GM19395 (cell line): Measurements from ENCODE around the gene BANP.
"Not testable (repeated sequence)": the region's sequence is repeated elsewhere in the genome, so short reads cannot be mapped to it uniquely, and the experiment has no call there.

Source experiments
- ATAC-seq: cut with Tn5 transposase; IDR thresholded peaks from one replicate; pipeline ENCODE4 v1.9.1; 2021; ENCODE audit warnings: mild to moderate bottlenecking, moderate library complexity; ENCODE audit not compliant: unreplicated experiment

The BANP gene

DNA sequence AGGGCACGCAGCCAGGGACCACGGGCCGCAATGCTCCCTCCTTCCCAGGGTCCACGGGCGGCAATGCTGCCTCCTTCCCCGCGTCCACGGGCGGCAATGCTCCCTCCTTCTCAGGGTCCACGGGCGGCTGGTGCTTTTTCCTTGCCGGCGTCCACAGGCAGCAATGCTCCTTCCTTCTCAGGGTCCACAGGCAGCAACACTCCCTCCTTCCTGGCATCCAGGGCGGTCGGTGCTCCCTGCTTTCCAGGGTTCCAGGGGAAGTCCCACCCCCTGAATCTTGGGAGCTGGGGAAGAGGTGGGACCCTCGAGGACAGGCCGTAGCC, 143.0 kb downstream of the BANP start:
- not testable (repeated sequence) for ATAC-seq

DNA sequence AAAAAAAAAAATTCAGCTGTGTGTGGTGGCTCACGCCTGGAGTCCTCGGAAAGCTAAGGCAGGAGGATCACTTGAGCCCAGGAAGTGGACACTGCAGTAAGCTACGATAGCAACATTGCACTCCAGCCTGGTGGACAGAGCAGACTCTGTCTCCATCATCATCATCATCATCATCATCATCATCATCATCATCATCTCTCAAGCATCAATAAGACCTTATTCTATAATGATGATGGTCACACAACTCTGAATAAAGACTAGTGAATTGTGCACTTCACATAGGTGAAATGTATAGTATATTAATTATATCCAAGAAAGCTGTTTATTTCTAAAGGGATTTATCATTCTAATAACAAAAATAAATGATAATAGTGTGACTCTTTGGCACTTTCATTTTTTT, 143.7 kb downstream of the BANP start:
- ATAC-seq, result not testable (repeated sequence)

DNA sequence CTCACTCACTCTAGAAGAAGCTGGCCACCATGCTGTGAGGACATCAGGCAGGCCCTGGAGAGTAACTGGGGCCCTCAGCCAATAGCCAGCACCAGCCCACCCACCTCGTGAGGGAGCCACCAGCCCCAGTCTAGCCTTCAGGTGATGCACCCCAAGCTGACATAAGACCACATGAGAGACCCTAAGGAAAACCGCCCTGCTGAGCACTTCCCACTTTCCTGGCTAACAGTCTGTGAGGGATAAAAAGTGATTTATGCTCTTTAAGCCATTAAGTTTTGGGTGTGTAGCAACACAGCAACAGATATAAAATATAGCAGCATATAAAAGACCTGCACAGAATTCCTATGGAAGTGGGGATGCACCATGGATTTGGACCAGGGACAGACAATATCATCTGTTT, 145.4 kb downstream of the BANP start:
- ATAC-seq, result not testable (repeated sequence)

DNA sequence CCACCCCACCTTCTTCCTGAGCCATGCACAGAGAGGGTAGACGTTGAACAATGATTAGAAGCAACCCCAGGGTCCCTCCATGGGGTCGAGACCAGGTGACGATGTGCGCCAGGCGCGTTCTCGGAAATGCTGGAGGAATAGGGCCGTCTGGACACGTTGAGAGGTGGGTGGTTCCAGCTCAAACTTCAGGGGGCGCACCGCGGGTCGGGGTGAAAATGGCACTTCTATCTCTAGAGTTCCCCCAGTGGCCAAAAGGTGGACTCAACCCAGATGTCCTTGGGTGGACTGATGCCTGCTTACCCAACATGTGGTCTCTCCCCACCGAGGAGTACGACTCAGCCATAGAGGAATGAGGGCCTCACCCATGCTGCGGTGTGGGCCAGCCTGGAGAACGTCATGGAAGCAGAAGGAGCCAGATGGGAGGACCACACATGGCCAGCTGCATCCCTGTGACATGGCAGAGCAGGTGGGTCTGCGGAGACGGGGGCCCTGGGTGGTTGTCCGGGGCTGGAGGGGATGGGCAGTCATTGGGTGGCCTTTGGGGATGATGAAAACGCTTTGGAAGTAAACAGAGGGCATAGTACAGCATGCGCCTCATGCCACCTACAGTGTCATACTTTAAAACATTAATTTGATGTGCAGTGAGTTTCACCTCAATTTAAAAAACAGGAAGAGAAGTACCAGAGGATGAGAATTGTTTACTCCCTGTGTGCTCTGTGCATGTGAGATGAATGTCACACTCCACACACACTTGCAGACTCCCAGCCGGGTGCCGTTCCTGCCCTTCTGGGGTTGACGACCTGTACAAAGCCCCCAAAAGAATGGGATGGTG, 147.7 kb downstream of the BANP start:
- not testable (repeated sequence) for ATAC-seq

DNA sequence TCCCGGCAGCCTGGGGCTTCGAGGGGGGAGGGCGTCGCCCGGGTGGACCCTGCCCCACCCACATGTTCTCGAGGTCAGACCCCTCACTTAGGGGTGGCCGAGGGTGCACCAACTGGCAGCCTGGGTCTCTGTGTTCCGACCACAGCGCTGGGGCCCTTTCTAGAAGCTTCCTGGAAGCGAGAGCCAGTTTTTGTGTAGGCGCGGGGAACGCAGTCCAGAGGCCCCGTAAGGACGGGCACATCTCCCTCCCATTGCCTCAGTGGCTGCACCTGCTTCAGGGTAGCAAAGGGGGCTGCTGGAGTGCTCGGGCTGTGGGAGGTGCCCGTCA, 148.3 kb downstream of the BANP start:
- no peak for ATAC-seq

DNA sequence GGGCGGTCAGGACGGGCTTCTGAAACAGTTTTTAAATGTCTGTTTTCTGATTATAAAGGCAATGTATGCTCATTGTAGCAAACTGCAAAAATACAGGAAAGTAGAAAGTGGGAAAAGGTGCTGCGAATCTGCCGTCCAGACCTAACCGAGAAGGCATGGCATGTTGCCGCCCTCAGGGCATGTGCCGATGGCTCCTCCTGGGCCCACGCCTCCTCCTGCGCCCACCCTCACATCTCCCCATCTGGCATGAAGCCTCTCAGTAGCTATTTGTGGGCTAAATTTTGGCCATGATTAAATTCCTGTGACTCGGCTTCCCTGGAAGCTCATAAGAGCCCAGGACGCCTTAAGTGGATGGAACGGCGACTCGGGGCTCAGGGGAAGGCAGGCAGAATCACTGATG, 148.7 kb downstream of the BANP start:
- not testable (repeated sequence) for ATAC-seq

DNA sequence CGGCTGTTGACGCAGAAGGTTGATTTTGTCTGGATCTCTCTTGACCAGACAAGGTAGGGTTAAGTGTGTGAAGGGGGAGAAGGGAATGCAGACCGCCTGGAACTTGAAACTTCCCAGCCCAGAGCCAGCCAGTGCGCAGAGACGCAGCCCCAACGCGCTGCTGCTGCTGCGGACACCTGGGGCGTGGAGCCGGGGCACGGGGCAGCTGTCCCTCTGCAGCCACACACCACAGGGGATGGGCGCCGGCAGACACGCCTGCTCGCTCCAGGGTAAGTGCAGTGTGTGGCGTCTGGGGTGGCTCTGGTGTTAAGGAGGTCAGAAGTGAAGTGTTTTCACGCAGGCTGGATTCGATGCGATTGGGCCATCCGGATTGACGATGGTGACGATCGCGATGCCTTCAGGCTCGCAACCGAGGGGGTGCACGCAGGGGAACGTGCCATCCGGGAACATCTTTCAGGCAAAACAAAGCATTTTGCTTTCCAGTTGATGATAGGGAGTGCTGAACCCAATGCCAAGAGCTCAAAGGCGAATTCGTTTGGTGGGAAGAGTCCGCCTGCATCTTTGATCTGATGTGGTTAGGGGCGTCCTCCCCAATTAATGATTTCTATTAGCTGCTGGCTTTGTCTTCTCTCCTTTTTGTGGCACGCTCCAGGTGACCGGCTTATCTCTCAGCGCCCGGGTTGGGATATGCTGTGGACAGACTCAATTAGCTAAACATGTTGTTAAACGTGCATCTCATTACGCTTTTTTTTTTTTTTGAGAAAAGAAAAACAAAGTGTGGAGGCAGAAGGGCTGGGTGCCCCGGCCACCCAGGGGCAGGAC, 149.8 kb downstream of the BANP start:
- not testable (repeated sequence) for ATAC-seq

DNA sequence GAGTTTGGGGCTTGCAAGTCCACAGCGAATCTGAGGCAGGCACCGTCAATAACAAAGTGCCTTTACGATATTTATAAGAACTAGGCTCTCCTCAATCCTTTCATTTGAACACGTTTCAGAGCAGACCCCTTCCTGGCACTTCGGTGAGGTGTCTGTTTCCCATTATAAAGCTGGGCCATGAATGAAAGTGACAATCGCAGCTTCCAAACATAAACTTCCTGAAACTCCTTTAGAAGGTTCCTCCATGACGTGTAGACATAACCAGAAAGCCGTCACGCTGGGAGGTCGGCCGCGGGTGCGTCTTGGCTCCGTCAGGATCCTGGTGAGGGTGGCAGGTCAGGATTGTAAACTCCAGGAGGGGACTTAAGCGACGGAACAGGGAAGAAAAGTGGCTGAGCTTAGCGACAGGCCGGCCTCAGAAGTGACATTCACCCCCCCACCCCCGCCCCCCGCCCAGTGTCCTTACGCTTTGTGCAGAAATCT, 150.4 kb downstream of the BANP start:
- not testable (repeated sequence) for ATAC-seq

DNA sequence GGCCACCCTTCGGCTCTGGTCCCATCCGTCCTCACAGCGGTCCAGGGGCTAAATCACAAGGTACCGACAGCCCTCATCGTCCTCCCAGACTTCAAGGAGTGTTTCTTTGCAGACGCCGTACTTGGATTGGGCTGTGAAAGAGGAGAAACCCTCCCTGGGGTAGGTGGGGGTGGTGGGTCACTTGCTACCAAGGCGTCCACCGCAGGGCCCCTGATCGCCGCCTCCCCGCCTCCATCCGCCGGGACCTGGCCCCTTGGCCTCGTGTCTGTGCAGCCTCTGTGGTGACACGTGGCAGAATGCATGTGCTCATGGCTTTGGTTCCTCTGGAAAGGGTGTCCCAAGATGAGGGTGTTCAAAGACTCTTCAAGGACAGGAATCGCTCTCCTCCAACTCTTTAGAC, 151.4 kb downstream of the BANP start:
- no peak for ATAC-seq

DNA sequence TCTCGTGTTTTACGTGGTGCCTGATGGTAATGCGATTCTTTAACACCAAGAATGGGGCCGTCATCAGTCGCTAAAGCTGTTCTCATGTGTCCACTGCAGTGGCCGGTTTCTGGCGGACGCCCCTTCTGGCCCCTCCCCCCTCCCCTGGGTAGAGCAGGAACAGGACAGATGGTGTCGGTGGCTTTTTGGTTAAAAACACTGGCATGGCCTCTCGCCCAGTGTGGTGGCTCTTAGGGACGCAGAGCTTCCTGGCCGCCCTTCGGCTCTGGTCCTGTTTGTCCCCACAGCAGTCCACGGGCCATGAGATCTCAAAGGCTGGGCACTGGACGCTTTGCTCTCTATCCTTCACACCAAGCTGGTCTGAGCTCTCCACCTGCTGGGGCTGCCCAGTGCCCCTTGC, 151.8 kb downstream of the BANP start:
- ATAC-seq, result no peak

DNA sequence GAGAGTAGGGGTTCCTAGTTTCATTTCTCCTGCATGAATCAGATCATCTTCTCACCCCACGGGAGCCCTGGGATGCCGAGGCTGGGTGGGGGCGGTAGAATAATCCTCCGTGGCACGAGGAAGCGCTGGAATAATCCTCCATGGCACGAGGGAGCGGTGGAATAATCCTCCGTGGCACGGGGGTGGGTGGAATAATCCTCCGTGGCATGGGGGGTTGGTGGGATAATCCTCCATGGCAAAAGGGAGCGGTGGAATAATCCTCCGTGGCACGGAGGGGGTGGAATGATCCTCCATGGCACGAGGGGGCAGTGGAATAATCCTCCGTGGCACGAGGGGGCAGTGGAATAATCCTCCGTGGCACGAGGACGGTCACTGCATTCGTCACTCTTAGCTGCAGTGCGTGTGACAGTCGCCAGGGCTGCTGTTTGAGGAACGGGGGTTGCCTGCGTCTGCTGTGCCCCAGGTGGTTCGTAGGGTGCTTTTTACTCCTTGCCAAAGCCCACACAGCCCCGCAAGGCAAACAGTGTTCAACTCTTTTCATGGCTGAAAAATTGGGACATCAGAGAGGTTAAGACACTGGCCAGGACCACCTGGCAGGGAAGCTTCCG, 152.5 kb downstream of the BANP start:
- ATAC-seq, result no peak

DNA sequence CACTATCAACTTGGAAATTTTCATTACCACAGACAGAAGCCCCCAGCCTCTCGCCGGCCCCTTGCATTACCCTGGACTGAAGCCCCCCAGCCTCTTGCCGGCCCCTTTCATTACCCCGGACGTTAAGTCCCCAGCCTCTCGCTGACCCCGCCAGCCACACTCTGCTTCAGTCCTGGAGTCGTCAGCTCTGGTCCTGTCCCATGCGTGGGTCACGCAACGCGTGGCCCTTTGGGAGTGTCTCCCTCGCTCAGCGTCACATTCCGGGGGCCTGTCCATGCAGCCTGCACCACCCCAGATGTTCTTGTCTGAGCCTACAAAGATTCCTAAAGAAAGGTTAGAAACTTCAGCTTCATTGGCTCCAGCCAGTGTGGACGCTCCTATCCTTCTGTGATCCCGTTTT, 153.1 kb downstream of the BANP start:
- not testable (repeated sequence) for ATAC-seq

DNA sequence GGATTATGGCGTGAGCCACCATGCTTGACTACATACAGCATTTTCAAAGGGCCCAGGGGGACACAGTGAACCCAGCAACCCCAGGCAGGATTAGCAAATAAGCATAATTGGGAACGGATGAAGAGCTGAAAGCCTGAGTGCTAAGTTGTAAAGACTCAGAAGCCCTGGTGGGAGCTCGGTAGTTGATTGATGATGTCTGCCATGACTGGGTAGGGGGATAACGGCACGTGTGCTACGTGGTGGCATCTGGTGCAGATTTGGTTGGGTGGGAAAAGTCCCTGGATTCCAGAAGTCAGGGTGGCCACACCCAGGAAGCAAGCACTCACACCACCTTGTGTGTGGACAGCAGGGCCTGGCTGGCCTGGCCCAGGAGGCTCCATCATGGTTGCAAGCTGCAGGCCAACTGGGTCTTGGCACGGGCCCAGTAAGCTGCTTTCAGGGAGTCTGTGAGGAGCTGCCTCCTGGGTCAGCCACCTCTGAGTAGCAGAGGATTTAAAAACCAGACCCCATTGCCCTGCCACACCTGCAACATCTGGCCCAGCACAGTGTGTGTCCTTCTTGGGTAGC, 154.4 kb downstream of the BANP start:
- ATAC-seq, result not testable (repeated sequence)

DNA sequence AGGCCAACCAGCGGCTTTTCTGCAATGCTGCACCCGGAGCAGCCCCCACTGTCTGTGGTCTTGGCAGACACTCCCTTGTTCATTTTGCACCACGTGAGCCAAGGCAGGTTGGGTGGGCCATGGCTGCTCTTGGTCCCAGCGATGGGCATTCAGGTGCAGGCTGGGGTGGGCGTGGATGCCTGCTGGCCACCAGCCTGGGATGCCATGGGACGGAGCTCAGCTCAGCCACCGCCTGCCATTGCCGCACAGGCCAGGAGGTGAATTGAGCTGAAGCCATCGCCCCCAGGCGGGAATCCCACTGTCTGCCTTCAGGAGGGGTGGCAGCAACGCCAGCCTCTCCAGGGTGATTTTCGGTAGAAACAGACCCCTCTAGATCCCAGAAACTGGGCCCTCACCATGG, 155.3 kb downstream of the BANP start:
- not testable (repeated sequence) for ATAC-seq

DNA sequence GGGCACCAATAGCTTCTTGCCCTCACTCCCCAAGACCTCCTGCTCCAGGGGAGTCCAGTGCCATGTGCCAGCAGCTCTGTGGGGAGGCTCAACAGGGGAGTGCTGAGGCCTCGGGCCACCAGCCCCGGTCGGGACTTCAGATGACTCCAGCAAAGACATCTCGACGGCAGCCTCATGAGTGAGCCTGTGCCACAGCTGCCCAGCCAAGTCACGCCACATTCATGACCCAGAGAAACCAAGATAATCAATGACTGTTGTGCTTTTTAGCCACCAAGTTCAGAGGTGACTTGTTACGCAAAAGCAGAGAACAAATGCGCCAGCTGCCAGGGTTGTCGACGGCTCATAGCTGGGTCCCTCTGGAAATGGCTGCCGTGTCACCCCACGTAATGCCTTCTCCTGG, 157.5 kb downstream of the BANP start:
- no peak for ATAC-seq

DNA sequence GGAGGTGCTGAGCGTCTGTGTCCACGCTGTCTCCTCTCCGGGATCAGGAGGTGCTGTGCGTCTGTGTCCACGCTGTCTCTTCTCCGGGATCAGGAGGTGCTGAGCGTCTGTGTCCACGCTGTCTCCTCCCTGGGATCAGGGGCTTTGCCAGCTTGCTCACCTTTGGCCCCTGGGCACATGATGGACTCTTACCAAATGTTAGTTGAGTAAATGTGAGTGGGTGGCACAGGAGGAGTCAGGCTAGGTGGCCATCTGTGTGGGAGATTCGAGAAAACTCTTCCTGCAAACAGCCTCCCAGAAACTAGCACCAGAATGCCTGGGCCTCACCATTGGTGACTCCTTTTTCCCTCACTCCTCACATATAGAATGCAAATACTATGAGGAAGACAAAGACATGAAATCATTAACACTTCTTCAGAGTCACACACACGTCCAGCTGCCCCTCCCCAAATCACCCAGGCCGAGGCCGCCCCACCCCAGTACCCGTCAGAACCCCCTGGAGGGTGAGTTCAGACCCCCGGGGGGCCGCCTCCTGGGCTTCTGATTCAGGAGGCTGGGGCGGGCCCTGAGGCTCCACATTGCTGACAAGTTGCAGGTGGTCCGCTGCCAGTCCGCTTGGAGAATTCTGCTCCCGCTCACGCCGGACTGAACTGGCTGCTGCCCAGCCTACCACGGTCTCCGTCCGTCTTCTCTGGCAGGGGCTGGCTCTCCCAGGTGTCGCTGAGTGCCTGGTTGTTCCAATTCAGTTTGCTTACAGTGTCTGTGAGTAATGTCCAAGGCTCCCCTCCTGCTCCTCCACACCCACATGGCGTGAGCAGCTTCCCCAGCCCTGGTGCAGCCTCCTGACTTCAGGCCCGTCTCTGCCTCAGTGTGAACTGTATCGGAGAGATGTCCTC, 158.7 kb downstream of the BANP start:
- not testable (repeated sequence) for ATAC-seq

DNA sequence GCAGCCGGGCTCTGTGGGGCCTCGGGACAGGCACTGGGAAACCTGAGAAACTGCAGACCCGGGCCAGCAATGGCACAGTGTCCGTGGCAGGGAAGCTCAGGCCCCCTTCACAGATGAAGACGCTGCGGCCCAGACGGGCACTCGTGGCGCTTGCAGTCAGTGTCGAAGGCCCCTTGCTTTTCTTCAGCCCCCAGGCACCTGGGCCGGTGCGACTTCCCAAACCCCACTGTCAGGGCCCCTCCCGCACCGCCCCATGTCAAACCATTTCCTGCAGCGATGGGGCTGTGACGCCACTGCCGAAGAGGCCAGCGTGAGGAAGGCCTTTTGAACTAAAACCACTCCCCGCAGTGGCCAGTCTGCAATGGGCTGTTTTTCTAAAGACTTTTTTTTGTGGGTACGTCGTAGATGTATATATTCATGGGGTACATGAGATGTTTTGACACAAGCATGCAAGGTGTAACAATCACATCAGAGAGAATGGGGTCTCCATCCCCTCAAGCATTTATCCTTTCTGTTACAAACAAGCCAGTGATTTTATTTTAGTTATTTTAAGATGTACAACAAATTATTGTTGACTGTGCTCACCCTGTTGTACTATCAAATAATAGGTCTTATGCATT, 159.8 kb downstream of the BANP start:
- ATAC-seq, result not testable (repeated sequence)

DNA sequence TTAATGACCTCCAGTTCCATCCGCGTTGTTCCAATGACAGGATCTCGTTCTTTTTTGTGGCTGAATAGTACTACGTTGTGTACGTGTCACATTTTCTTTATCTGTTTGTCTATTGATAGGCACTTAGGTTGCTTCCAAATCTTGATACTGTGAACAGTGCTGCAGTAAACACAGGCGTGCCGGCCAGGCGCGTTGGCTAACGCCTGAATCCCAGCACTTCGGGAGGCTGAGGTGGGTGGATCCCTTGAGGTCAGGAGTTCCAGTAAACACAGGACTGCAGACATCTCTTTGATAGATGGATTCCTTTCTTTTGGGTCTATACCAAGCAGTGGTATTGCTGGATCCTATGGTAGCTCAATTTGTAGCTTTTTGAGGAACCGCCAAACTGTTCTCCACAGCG, 160.7 kb downstream of the BANP start:
- ATAC-seq, result not testable (repeated sequence)

DNA sequence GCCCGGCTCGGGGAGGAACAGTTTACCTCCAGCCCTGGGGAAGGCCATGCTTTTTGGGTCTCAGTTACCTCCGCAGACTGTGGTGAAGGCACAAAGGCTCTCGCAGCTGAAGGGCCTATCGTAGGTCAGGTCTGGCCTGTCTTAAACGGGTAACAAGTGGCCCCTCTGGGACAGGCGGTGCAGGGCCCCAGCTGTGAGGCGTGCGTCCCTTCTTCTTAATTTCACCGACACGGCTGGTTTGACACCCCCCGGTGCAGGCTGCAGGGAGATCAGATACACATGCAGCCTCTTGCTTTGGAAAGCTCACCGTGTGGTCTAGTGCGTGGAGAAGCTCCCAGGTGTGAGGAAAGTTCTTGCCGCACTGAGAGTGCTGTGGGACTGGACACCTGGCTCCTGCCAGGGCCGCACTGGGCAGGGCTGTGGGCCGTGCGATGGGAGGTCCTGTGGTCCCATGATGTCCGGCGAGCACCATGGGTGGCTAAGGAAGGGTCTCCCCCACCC, 162.4 kb downstream of the BANP start:
- no peak for ATAC-seq
